Measurements from ENCODE around the gene MELTF.
"Not testable (repeated sequence)": the region's sequence is repeated elsewhere in the genome, so short reads cannot be mapped to it uniquely, and the experiment has no call there.

MELTF gene

DNA sequence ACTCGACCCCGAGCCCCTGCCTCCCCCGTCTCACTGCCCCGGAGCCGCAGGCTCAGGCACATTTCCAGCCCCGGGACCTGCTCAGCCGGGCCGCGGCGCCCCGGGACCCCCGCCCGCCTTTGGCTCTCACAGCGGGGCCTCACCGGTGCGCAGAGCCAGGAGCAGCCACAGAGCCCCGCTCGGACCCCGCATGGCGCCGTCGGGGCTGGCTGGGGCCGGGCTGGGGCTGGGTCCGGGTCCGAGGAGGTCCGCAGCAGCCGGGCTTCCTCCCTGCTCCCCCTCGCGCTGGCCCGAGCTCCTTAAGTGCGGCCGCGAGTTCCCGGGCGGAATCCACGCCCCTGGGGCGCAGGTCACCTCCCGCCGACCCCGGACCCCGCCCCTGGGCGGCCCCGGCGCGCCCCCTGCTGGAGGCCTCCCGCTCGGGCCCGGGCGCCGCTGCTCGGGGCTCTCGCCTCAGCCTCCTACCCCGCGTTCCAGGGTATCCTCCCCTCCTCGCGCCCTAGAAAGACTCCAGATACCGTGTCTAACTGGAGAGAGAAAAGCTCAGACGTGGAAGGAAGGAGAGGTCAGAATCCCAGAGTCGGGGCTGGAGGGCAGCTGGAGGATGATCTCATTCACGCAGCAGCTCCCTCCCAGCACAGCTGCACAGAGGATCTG, at the start of gene MELTF:
TSS of gene MELTF (minus strand) at position 307 of the 657 bp plus-strand sequence. CDS start at position 192, 115 bp downstream.
- DNase-seq (ENCODE audit: low spot score), result peak; percentile 82

GRCh38 chr3:197076415-197076814, 46.8 kb upstream of the MELTF start:
- no peak for DNase-seq (ENCODE audit: low spot score)

DNA sequence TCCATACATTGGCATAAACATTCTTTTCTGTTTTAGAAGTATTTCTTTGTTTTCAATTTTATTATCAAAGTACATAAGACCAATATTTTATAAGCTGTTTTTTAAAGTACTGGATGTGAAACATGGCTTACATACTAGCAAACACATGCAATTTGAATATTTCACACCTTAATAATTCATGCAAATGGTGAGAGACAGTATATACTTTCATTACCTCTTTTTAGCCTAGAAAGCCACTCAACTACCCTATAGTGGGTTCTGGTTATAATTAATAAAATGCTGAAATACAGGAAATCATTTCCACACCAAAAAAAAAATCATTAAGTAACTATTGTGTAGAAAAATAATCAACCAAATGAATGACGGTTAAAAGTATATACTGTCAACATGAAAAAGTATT, 38.5 kb upstream of the MELTF start:
- DNase-seq (ENCODE audit: low spot score), result no peak

- no peak for DNase-seq (ENCODE audit: low spot score)
Observed at GRCh38 chr3:197064771-197065170, 35.2 kb upstream of the MELTF start.

DNA sequence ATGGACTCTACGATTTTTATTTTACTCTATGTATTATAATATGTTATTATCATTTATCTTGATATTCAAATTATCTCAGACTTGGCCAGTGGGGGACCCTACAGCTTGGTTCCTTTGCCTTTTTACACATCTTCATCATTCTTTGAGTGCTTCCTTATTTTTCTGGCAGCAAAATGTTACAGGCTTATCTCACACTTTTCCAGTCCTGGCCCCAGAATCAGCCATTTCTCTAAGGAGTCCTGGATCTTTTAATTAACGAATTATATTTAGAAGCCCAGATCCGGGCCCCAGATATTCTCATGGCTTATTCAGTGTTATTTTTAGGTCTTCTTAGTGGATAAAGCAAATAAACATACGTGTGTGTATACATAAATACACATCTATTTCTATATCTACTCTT, 32.8 kb upstream of the MELTF start:
- DNase-seq (ENCODE audit: low spot score), result no peak

- DNase-seq (ENCODE audit: low spot score), result not testable (repeated sequence)
Observed at GRCh38 chr3:197051637-197052036, 22.0 kb upstream of the MELTF start.

DNA sequence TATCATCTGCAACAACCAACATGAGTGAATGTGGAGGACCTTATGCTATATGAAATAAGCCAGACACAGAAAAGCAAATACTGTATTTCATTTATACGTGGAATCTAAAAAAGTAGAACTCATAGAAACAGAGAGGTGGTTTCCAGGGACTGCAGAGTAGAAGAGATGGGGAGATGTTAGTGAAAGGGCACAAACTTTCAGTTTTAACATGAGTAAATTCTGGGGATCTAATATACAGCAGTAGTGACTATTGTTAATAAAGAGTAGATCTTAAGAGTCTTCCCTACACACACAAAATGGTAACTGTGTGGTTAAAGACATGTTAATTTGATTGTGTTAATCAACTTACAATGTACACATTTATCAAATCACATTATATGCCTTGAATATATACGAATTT, 20.9 kb upstream of the MELTF start:
- no peak for DNase-seq (ENCODE audit: low spot score)

DNA sequence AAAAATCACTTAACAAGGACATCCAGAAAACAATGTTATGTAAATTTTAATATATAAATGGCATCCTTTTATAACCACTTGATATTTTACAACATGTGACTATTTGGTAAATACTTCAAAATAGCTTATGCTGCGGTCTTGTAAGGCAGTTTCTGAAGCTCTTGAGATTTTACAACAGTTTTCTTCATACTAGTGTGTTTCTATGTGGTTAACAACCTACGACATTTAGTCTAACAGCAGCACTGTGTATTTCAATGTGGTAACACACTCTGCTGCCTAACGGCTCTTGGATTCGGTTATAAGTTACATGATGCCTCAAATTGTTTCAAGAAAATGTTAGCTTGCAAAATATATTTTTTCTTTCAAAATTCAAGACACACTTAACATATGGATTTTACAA, 12.9 kb upstream of the MELTF start:
- DNase-seq (ENCODE audit: low spot score), result no peak

DNA sequence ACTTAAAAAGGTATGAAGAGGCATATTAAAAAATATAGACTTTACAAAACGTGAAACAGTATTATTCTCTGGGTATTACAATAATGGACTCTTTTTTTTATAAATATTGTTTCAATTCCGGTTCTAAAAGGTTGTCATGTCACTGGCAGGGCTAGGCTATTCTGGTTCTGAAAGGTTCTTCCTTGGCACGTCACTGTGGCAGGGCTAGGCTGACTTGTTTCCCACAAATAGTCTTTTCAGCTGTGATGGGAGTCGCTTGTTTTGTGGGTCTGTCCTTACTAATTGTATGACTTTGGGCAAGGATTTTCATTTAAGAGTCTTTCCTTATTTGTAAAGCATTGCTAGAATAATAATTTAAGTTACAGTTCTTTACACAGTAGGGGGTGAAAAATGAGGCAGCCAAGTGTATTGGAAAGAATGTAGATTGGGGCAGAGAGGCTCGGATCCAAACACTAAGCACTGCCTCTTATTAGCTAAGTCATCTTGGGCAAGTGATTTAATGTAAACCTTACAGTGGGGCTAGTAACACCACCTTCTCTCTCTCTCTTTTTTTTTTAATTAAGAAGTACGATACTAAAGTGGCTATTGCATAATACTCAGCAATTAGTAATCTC, 12.4 kb upstream of the MELTF start:
- no peak for DNase-seq (ENCODE audit: low spot score)

DNA sequence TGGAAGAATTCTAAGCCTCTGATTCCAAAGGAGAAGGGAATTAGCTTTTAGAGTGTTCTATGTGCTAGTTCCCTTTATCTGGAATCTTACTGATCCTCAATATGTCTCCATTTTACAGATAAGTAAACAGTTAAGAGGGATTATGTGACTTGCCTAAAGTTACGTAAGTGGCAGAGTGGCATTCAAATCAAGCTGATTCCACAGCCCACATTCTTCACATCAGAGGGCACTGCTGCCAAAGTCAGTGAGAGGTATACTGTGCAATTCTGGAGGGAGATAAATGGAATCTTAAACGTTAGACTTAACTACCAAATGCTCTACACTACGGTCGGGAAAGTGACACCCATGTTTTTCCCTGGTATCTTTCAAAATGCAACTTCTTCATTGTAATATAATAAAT, 11.0 kb upstream of the MELTF start:
- DNase-seq (ENCODE audit: low spot score), result no peak

DNA sequence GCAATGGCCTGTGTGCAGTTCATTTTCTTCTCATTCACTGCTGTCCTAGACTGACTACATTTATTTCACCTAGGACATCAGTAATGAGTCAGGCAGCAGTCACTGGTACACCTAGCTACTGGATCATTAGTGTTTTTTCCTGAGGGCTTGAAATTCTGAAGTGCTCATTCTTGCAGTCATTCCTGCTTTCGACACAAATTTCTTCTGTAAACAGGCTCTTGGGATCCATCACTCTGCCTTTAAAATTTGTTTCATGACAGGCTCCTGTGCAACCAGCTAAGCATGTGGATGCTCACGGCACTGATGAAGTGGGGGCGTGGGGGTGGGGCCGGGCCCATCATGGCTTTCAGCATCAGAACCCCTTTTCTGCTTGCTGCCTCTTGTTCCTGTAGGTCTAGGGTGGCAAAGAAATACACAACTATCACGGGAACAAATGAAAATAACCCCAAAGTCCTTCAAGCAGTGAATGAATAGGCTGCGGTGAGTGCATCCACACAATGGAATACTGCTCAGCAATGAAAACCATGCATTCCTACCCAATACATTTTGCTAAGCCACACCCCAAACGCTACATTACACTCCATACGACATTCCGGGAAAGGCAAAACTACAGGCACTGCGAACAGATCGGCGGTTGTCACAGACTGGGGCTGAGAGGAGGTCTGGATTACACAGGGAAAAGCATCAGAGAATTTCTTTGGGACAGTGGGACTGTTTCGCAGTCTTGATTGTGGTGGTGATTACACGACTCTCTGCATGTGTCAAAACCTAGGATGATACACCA, 9.3 kb upstream of the MELTF start:
- no peak for DNase-seq (ENCODE audit: low spot score)

DNA sequence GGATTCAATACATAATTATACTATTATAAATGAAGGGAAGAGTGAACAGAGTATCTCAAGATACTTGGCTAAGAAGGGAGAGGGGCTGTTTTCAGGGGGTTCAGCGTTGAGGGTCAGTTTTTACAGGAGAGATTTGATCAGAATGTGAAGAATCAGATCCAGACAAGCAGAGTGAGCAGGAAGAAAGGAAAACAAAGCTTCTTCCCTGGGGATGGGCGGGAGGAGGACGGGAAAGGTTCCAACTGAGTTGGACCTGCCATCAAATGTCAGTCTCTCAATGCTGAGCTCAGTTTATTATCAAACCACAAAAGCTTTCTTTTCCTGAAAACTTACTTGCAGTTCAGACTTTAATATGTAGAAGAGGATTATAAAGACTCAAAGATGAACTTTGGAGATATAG, 6.0 kb upstream of the MELTF start:
- no peak for DNase-seq (ENCODE audit: low spot score)

DNA sequence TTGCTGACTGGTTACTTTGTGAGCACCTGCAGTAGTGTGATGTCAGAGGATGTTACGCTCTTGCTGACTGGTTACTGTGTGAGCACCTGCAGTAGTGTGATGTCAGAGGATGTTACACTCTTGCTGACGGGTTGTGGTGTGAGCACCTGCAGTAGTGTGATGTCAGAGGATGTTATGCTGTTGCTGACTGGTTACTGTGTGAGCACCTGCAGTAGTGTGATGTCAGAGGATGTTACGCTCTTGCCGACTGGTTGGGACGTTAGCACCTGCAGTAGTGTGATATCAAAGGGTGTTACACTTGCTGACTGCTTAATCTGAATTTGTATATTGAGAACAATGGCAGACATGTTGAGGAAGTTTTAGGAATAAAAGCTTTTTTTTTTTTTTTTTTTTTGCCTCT, 5.2 kb upstream of the MELTF start:
- DNase-seq (ENCODE audit: low spot score), result peak; percentile 20

- DNase-seq (ENCODE audit: low spot score), result not testable (repeated sequence)
Observed at GRCh38 chr3:197033764-197034163, 4.1 kb upstream of the MELTF start.

GRCh38 chr3:197031315-197032285, 2.0 kb upstream of the MELTF start:
- DNase-seq (ENCODE audit: low spot score), result peak; percentile 99

GRCh38 chr3:197030379-197031314, 1.0 kb upstream of the MELTF start:
- peak; percentile 7 for DNase-seq (ENCODE audit: low spot score)

GRCh38 chr3:197028728-197029510, 698 bp downstream of the MELTF start:
- DNase-seq (ENCODE audit: low spot score), result peak; percentile 28

- DNase-seq (ENCODE audit: low spot score), result peak; percentile 13
Observed at GRCh38 chr3:197027896-197028727, 1.5 kb downstream of the MELTF start.
